Measurements from ENCODE around the gene ASB18. TPM values are rescaled to one million over a fixed set of nuclear protein-coding genes. Genes with fewer than 3 reads are reported as not detected.

The ASB18 gene
- total RNA-seq, 1 experiment from 2014 or later, result not detected

DNA sequence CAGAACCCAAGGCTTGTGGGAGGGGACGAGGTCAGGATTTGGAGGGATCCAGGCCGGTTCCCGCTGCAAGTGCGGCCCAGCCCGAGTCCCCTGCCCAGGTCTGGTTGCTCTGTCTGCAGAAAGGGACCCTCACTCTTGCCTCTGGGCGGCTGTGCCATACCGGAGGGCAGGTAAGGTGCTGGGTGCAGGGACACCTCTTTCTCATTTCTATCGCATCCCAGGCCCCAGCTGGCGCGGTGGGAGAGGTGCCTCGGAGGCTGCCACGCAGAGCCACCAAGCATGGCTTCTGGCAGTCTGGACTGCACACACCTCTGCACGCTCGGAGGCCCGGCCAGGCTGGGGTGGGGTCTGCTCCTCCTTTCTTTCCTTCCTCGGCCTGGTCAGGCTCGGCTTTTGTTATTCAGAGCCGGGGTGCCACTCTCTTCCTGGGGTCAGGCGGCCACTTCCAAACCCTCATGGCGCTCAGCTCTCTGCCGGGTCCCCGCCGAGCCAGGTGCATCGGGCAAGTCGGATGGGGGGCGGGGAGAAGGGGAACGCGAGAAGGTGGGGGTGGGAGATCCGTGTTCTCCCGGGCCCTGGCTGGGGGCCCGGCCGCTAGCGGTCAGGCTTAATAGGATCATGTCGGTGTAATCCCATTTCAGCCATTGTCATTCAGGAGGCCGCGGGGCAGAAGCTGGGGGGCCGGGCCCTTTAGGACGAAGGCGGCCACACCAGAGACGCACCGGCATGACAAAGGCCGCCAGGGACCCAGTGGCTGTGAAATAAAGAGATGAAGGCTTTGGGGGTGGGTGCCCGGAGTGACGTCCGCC is 105.0 kb downstream of the ASB18 start:
- CTCF ChIA-PET, result no interaction called here

DNA sequence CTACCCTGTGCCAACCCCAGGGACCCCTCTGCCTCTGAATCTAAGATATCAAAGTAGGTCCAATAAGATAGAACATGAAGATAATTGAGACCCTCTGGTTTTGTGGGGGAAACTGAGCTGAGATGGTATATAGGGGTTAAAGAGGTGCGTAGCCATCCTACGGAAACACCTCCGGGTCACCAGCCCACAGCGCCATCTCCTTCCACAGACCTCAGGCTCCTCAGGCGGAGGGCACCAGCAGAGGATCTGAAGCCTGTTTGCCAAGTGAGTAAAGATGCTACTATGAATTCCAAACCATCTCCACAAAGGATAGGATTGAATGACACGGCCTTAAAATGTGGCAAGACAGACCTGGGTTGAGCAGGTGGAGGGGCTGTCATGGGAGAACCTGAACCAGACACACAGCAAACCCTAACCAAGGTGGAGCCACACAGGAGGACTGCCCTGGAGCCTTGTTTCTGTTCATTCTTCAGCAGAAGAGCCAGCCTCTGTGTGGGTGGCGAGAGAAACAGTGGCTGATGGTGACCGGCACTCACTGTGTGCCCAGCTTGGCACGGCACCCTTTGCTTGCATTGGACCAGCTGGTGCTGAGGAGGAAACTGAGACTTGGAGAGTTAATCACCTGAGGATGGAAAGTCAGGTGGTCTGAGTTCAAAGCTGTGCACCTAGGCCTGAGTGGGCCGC is 106.2 kb downstream of the ASB18 start:
- TF ChIP-seq, protein P1, sequence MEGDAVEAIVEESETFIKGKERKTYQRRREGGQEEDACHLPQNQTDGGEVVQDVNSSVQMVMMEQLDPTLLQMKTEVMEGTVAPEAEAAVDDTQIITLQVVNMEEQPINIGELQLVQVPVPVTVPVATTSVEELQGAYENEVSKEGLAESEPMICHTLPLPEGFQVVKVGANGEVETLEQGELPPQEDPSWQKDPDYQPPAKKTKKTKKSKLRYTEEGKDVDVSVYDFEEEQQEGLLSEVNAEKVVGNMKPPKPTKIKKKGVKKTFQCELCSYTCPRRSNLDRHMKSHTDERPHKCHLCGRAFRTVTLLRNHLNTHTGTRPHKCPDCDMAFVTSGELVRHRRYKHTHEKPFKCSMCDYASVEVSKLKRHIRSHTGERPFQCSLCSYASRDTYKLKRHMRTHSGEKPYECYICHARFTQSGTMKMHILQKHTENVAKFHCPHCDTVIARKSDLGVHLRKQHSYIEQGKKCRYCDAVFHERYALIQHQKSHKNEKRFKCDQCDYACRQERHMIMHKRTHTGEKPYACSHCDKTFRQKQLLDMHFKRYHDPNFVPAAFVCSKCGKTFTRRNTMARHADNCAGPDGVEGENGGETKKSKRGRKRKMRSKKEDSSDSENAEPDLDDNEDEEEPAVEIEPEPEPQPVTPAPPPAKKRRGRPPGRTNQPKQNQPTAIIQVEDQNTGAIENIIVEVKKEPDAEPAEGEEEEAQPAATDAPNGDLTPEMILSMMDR (IDR thresholded peaks at IDR 0.05; ENCODE audit: insufficient read depth in 1 of 2, low read depth in 1 of 2, low read length in 1 of 2, severe bottlenecking in 1 of 2, unreplicated experiment in 1 of 2), result no peak
- Mint-ChIP-seq H3K4me1 (ENCODE audit: low read depth, unreplicated experiment) (no peaks in the 10 kb centered on the region), H3K9me3 (ENCODE audit: unreplicated experiment) (peaks cover 11% of the 10 kb centered on the region), H3K4me3 (ENCODE audit: unreplicated experiment) (no peak overlapping the region), H3K27me3 (ENCODE audit: insufficient read depth, unreplicated experiment) (peaks cover 7% of the 10 kb centered on the region), H3K36me3 (ENCODE audit: insufficient read depth, unreplicated experiment) (no peaks in the 10 kb centered on the region), H3K27ac (ENCODE audit: unreplicated experiment) (no peak overlapping the region)
- H3K9me3 ChIP-seq, result no peaks in the 10 kb centered on the region
- intact Hi-C loops (cut with micrococcal nuclease; ENCODE audit: unreplicated experiment), result no loop called here
- H3K4me1 ChIP-seq, result no peaks in the 10 kb centered on the region
- POLR2A ChIA-PET, result no interaction called here
- H3K27me3 ChIP-seq (replicated peaks; ENCODE audit: control insufficient read depth, insufficient read depth, low read length), result no peaks in the 10 kb centered on the region
- no peaks in the 10 kb centered on the region for H3K36me3 ChIP-seq (ENCODE audit: control insufficient read depth, insufficient read depth, low read length)
- CTCF ChIA-PET, result no interaction called here
- no TSS peak for BruUV-seq (replicated peaks)
- no peak overlapping the region for H3K4me3 ChIP-seq (ENCODE audit: low read depth, low read length)
- DNase-seq, result no peak

More for the DNA sequence above, 105.0 kb downstream of the ASB18 start:
- intact Hi-C loops (cut with micrococcal nuclease; ENCODE audit: unreplicated experiment), result no loop called here
- POLR2A ChIA-PET, result no interaction called here
- H3K36me3 ChIP-seq (ENCODE audit: control insufficient read depth, insufficient read depth, low read length), result no peaks in the 10 kb centered on the region
- no peaks in the 10 kb centered on the region for H3K9me3 Mint-ChIP-seq (ENCODE audit: unreplicated experiment)
- no peak overlapping the region for H3K27ac Mint-ChIP-seq (ENCODE audit: unreplicated experiment)
- no peaks in the 10 kb centered on the region for H3K4me1 Mint-ChIP-seq (ENCODE audit: low read depth, unreplicated experiment)
- H3K4me1 ChIP-seq, result no peaks in the 10 kb centered on the region
- H3K27me3 Mint-ChIP-seq (ENCODE audit: insufficient read depth, unreplicated experiment), result peaks cover 4% of the 10 kb centered on the region
- no peak overlapping the region for H3K4me3 ChIP-seq (ENCODE audit: low read depth, low read length)
- no peak overlapping the region for H3K4me3 Mint-ChIP-seq (ENCODE audit: unreplicated experiment)
- no TSS peak for BruUV-seq (replicated peaks)
- no peaks in the 10 kb centered on the region for H3K27me3 ChIP-seq (replicated peaks; ENCODE audit: control insufficient read depth, insufficient read depth, low read length)
- TF ChIP-seq, protein P1 (IDR thresholded peaks at IDR 0.05; ENCODE audit: insufficient read depth in 1 of 2, low read depth in 1 of 2, low read length in 1 of 2, severe bottlenecking in 1 of 2, unreplicated experiment in 1 of 2), result no peak
- H3K9me3 ChIP-seq, result no peaks in the 10 kb centered on the region
- H3K36me3 Mint-ChIP-seq (ENCODE audit: insufficient read depth, unreplicated experiment), result no peaks in the 10 kb centered on the region
- DNase-seq, result no peak

DNA sequence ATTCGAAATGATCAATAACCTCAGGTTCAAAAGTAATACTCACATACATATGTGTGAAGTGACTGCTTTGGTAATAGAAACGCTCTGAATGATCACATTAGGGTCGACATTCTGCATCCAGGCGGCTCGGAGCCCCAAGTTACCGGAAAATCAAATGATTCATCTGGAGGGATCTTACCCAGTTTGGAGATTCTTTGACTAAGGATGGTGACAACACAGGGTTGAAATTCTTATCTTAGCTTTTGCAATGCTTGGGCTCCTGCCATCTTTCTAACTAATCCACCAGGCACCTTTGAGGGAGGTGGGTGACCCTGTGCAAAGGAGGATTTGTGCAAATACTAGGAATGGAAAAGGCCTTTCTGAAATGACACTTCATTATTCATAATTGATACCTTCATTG is 106.8 kb downstream of the ASB18 start:
- Histone ChIP-seq H3K36me3 (ENCODE audit: control insufficient read depth, insufficient read depth, low read length) (no peaks in the 10 kb centered on the region), H3K4me3 (ENCODE audit: low read depth, low read length) (no peak overlapping the region), H3K27me3 (replicated peaks; ENCODE audit: control insufficient read depth, insufficient read depth, low read length) (no peaks in the 10 kb centered on the region), H3K4me1 (no peaks in the 10 kb centered on the region), H3K9me3 (no peaks in the 10 kb centered on the region)
- POLR2A ChIA-PET, result no interaction called here
- TF ChIP-seq, protein P1 (IDR thresholded peaks at IDR 0.05; ENCODE audit: insufficient read depth in 1 of 2, low read depth in 1 of 2, low read length in 1 of 2, severe bottlenecking in 1 of 2, unreplicated experiment in 1 of 2), result no peak
- peaks cover 7% of the 10 kb centered on the region for H3K27me3 Mint-ChIP-seq (ENCODE audit: insufficient read depth, unreplicated experiment)
- no peak for DNase-seq
- no peak overlapping the region for H3K4me3 Mint-ChIP-seq (ENCODE audit: unreplicated experiment)
- no TSS peak for BruUV-seq (replicated peaks)
- CTCF ChIA-PET, result no interaction called here
- H3K4me1 Mint-ChIP-seq (ENCODE audit: low read depth, unreplicated experiment), result no peaks in the 10 kb centered on the region
- intact Hi-C loops (cut with micrococcal nuclease; ENCODE audit: unreplicated experiment), result no loop called here
- peaks cover 15% of the 10 kb centered on the region for H3K9me3 Mint-ChIP-seq (ENCODE audit: unreplicated experiment)
- H3K27ac Mint-ChIP-seq (ENCODE audit: unreplicated experiment), result no peak overlapping the region
- no peaks in the 10 kb centered on the region for H3K36me3 Mint-ChIP-seq (ENCODE audit: insufficient read depth, unreplicated experiment)
